OCI-LY1 (cell line): ENCODE measurements around the gene SEPHS1.

Experiments used
- EZH2 ChIP-seq: fragments of 200-600 bp; sonication (generic), shearing (Covaris generic); IDR thresholded peaks from 2 replicates; pipeline ENCODE4 v1.8.0; 2017; ENCODE audit warnings: borderline replicate concordance, mixed run types, mild to moderate bottlenecking, antibody characterized with exemption, low read length, moderate library complexity, mixed read lengths
- TF ChIP-seq, protein P1 (sequence below): fragments of 200-600 bp; sonication (generic), shearing (Covaris generic); IDR thresholded peaks from 2 replicates; pipeline ENCODE4 v1.5.1; 2017; ENCODE audit warnings: mild to moderate bottlenecking, antibody characterized with exemption, low read length, moderate library complexity, mixed read lengths

DNA sequence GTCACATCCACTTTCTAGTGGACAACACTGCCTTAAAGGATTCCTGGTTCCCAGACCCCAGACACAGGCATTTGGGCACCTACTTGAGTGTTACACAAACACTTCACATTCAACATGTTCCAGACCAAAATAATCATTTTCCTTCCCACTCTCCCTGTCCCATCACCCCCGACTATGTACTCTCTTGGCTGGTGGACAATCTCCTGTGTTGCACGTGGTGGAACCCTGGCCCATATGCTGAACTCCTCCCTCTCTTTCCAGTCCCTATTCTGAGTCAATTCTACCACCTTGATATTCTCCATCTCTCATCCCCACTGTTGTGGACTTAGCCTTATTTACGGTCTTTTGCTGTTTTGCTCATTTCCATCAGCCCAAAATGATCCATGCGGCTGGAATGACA lies 8.3 kb upstream of the SEPHS1 start:
- TF ChIP-seq, protein P1, sequence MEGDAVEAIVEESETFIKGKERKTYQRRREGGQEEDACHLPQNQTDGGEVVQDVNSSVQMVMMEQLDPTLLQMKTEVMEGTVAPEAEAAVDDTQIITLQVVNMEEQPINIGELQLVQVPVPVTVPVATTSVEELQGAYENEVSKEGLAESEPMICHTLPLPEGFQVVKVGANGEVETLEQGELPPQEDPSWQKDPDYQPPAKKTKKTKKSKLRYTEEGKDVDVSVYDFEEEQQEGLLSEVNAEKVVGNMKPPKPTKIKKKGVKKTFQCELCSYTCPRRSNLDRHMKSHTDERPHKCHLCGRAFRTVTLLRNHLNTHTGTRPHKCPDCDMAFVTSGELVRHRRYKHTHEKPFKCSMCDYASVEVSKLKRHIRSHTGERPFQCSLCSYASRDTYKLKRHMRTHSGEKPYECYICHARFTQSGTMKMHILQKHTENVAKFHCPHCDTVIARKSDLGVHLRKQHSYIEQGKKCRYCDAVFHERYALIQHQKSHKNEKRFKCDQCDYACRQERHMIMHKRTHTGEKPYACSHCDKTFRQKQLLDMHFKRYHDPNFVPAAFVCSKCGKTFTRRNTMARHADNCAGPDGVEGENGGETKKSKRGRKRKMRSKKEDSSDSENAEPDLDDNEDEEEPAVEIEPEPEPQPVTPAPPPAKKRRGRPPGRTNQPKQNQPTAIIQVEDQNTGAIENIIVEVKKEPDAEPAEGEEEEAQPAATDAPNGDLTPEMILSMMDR, result no peak
- TF ChIP-seq EZH2, result no peak
